Fibroblast of the aortic adventitia (primary cell): ENCODE data around the gene CBFA2T3. TPM values are rescaled to one million over a fixed set of nuclear protein-coding genes. Genes with fewer than 3 reads are reported as not detected.

Experiments
- DNase-seq: peaks from one replicate; pipeline ENCODE4 v3.0.0-alpha.2; 2010; ENCODE audit warnings: low read depth
- H3K4me3 ChIP-seq: 2 replicates; pipeline ENCODE4 v1.5.1; 2011; ENCODE audit warnings: low read depth, mild to moderate bottlenecking, control low read depth, low read length, moderate library complexity
- CTCF ChIP-seq: IDR thresholded peaks from 2 replicates; pipeline ENCODE4 v1.5.1; 2011; ENCODE audit warnings: mild to moderate bottlenecking, low read length, control low read depth, inconsistent platforms; ENCODE audit not compliant: insufficient read depth
- total RNA-seq: library from RNA; depleted of rRNA; stranded (reverse); fragments of >200 nt; gene quantifications from 2 replicates; pipeline ENCODE4 v1.2.3, GENCODE V29; 2012; ENCODE audit warnings: low replicate concordance

The CBFA2T3 gene
- total RNA-seq, 1 donor: not detected

GRCh38 chr16:88925540-88925887, 51.5 kb downstream of the CBFA2T3 start:
- no peak for DNase-seq
- no peak for TF ChIP-seq CTCF
- H3K4me3 ChIP-seq: no peak overlapping the region

- H3K4me3 ChIP-seq: no peak overlapping the region
- DNase-seq: peak; percentile 86
Observed at GRCh38 chr16:88924834-88925539, 52.0 kb downstream of the CBFA2T3 start.

GRCh38 chr16:88923926-88924833, 52.8 kb downstream of the CBFA2T3 start:
- no peak for DNase-seq
- no peak for TF ChIP-seq CTCF
- H3K4me3 ChIP-seq: no peak overlapping the region

More at GRCh38 chr16:88924834-88925539, 52.0 kb downstream of the CBFA2T3 start:
- peak; percentile 54 for TF ChIP-seq CTCF

- no peak overlapping the region for H3K4me3 ChIP-seq
- TF ChIP-seq CTCF: no peak
- no peak for DNase-seq
Observed at GRCh38 chr16:88923450-88923849, 53.6 kb downstream of the CBFA2T3 start.

GRCh38 chr16:88922826-88923410, 54.1 kb downstream of the CBFA2T3 start:
- no peak overlapping the region for H3K4me3 ChIP-seq
- TF ChIP-seq CTCF: no peak
- no peak for DNase-seq

GRCh38 chr16:88922114-88922825, 54.7 kb downstream of the CBFA2T3 start:
- DNase-seq: peak; percentile 85
- H3K4me3 ChIP-seq: peak overlapping the region; percentile 31
- peak; percentile 10 for TF ChIP-seq CTCF
